Measurements from ENCODE around the gene RAPGEF5. TPM values are rescaled to one million over a fixed set of nuclear protein-coding genes. Genes with fewer than 3 reads are reported as not detected.

RAPGEF5 gene
- total RNA-seq, 1 donor from 2014 or later: 9.9 TPM

DNA sequence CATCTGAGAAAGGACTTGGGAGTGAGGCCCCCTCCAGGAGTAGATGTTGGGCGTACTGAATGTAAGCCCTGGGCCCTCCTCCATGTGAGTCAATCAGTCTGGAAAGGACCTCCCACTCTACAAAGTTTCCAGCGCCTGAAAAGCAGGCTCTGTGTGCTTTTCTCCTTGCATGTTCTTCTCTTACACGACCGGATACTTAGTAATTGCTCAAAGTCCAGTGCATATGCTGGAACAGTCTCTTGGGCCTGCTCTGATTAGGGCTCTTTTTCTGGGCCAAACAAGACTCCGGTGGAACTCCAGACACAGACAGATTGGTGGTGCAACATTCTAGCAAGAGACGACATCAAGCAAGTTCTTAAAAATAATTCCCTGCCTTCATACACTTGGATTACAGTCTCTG lies 38.3 kb upstream of the RAPGEF5 start:
- peaks cover 27% of the 10 kb centered on the region for H3K4me1 Mint-ChIP-seq (ENCODE audit: low read depth)
- DNase-seq (ENCODE audit: low spot score, unreplicated experiment): no peak
- no peaks in the 10 kb centered on the region for H3K9me3 Mint-ChIP-seq (ENCODE audit: low read depth)
- no peak overlapping the region for H3K4me3 Mint-ChIP-seq (ENCODE audit: low read depth)
- H3K27me3 Mint-ChIP-seq: peaks cover 24% of the 10 kb centered on the region
- TF ChIP-seq, protein P1, sequence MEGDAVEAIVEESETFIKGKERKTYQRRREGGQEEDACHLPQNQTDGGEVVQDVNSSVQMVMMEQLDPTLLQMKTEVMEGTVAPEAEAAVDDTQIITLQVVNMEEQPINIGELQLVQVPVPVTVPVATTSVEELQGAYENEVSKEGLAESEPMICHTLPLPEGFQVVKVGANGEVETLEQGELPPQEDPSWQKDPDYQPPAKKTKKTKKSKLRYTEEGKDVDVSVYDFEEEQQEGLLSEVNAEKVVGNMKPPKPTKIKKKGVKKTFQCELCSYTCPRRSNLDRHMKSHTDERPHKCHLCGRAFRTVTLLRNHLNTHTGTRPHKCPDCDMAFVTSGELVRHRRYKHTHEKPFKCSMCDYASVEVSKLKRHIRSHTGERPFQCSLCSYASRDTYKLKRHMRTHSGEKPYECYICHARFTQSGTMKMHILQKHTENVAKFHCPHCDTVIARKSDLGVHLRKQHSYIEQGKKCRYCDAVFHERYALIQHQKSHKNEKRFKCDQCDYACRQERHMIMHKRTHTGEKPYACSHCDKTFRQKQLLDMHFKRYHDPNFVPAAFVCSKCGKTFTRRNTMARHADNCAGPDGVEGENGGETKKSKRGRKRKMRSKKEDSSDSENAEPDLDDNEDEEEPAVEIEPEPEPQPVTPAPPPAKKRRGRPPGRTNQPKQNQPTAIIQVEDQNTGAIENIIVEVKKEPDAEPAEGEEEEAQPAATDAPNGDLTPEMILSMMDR (IDR thresholded peaks at IDR 0.05; ENCODE audit: unreplicated experiment): no peak
- H3K27ac Mint-ChIP-seq: no peak overlapping the region
- no peaks in the 10 kb centered on the region for H3K36me3 Mint-ChIP-seq (ENCODE audit: insufficient read depth)

GRCh38 chr7:22394739-22395138 lies 37.8 kb upstream of the RAPGEF5 start:
- no peak for DNase-seq (ENCODE audit: low spot score, unreplicated experiment)
- no peaks in the 10 kb centered on the region for H3K36me3 Mint-ChIP-seq (ENCODE audit: insufficient read depth)
- TF ChIP-seq, protein P1 (IDR thresholded peaks at IDR 0.05; ENCODE audit: unreplicated experiment): no peak
- peaks cover 24% of the 10 kb centered on the region for H3K27me3 Mint-ChIP-seq
- peaks cover 27% of the 10 kb centered on the region for H3K4me1 Mint-ChIP-seq (ENCODE audit: low read depth)
- no peak overlapping the region for H3K4me3 Mint-ChIP-seq (ENCODE audit: low read depth)
- no peak overlapping the region for H3K27ac Mint-ChIP-seq
- no peaks in the 10 kb centered on the region for H3K9me3 Mint-ChIP-seq (ENCODE audit: low read depth)

DNA sequence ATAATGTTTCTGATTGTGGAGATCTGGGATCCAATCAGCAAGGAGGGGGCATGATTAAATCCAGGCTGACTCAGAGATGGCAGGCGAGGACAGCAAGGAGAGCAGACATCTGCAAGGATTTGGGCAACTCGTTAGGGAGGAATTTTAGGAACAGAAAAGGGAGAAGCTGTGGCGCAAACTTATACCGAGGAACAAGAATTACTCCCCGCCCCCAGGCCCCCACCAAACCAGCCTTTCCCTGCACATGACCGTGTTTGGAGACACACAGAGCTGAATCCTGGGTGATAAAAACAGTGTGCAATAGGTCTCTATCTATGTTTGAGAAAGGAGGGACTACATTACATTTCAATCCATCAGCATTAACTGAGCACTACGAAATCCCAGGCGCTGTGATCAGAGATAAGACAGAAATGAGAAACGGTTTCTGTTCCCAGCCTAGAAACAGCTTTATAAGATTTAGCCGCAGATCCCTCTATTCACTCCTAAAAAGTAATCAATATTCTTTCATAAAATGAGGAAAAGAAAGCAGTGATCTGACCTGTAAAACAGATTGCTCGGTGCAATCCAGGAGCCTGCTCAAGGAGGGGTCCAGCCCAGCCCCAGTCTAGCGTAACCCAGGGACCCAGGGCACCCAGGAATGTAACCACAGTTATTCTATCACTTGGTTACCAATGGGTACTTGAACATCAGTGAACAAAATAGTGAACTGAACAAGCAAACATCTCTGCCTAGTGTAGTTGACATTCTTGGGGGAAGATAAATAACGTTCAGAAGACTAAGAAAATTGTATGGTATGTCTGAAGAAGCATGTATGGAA lies 37.2 kb upstream of the RAPGEF5 start:
- peak overlapping the region; percentile 65 for H3K27ac Mint-ChIP-seq
- H3K4me3 Mint-ChIP-seq (ENCODE audit: low read depth): peak overlapping the region; percentile 17
- peaks cover 27% of the 10 kb centered on the region for H3K4me1 Mint-ChIP-seq (ENCODE audit: low read depth)
- no peaks in the 10 kb centered on the region for H3K36me3 Mint-ChIP-seq (ENCODE audit: insufficient read depth)
- peaks cover 23% of the 10 kb centered on the region for H3K27me3 Mint-ChIP-seq
- TF ChIP-seq, protein P1 (IDR thresholded peaks at IDR 0.05; ENCODE audit: unreplicated experiment): no peak
- no peak for DNase-seq (ENCODE audit: low spot score, unreplicated experiment)
- no peaks in the 10 kb centered on the region for H3K9me3 Mint-ChIP-seq (ENCODE audit: low read depth)

DNA sequence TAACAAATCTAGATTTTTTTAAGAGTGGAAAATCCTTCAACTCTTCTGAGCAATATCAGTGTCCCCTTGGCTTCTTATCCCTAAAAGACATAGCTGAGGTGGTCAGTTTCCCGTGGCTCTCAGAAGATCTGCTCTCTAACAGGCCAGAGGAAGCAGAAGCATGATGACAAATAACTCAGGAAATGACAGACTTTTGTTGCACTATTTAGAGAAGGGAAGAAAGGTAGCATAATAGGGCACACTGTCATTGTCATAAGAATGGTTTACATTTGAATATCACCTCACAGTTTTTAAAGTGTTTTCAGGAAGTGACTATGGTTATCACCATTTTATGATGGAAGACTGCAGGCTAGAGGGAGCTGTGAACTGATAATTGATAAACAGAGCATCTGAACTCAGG lies 33.6 kb upstream of the RAPGEF5 start:
- TF ChIP-seq, protein P1 (IDR thresholded peaks at IDR 0.05; ENCODE audit: unreplicated experiment): no peak
- Mint-ChIP-seq H3K4me3 (ENCODE audit: low read depth) (no peak overlapping the region), H3K27me3 (peaks cover 4% of the 10 kb centered on the region), H3K27ac (no peak overlapping the region), H3K36me3 (ENCODE audit: insufficient read depth) (no peaks in the 10 kb centered on the region), H3K4me1 (ENCODE audit: low read depth) (peaks cover 25% of the 10 kb centered on the region), H3K9me3 (ENCODE audit: low read depth) (no peaks in the 10 kb centered on the region)
- no peak for DNase-seq (ENCODE audit: low spot score, unreplicated experiment)

- no peaks in the 10 kb centered on the region for H3K9me3 Mint-ChIP-seq (ENCODE audit: low read depth)
- H3K4me1 Mint-ChIP-seq (ENCODE audit: low read depth): peaks cover 20% of the 10 kb centered on the region
- no peak overlapping the region for H3K27ac Mint-ChIP-seq
- H3K4me3 Mint-ChIP-seq (ENCODE audit: low read depth): no peak overlapping the region
- no peaks in the 10 kb centered on the region for H3K36me3 Mint-ChIP-seq (ENCODE audit: insufficient read depth)
- TF ChIP-seq, protein P1 (IDR thresholded peaks at IDR 0.05; ENCODE audit: unreplicated experiment): no peak
- no peak for DNase-seq (ENCODE audit: low spot score, unreplicated experiment)
- peaks cover 7% of the 10 kb centered on the region for H3K27me3 Mint-ChIP-seq
These were observed 32.9 kb upstream of the RAPGEF5 start for GRCh38 chr7:22389892-22390291.

Data from progenitor cell of endocrine pancreas (in vitro differentiated cells).